Ascending aorta (tissue), 2 donors: ENCODE data around the gene SRP68. TPM values are rescaled to one million over a fixed set of nuclear protein-coding genes. Genes with fewer than 3 reads are reported as not detected.

Experiments
- DNase-seq, 2 donors: peaks; one replicate each; pipeline ENCODE4 v3.0.0-alpha.2; 2019; ENCODE audit warnings: low spot score in 2 of 2
- H3K27ac ChIP-seq, 2 donors: fragments of 200-600 bp; sonication (generic); one replicate each; pipeline ENCODE4 v1.5.1; 2016 to 2017; ENCODE audit warnings: mild to moderate bottlenecking in 1 of 2
- H3K27me3 ChIP-seq: fragments of 200-600 bp; sonication (generic); one replicate; pipeline ENCODE4 v1.5.1; 2017
- H3K36me3 ChIP-seq, 2 donors: fragments of 200-600 bp; sonication (generic); one replicate each; pipeline ENCODE4 v1.5.1; 2016
- H3K4me1 ChIP-seq, 2 donors: fragments of 200-600 bp; sonication (generic); one replicate each; pipeline ENCODE4 v1.5.1; 2016 to 2017; ENCODE audit warnings: mild to moderate bottlenecking in 1 of 2
- H3K4me3 ChIP-seq, 2 donors: fragments of 200-600 bp; sonication (generic); one replicate each; pipeline ENCODE4 v1.5.1; 2016 to 2017; ENCODE audit warnings: mild to moderate bottlenecking in 1 of 2
- H3K9me3 ChIP-seq, 2 donors: fragments of 200-600 bp; sonication (generic); one replicate each; pipeline ENCODE4 v1.5.1; 2016
- CTCF ChIP-seq, 3 experiments: fragments of 200-600 bp in 2 of 3; fragments of 450-650 bp in 1 of 3; sonication (generic) in 2 of 3; IDR thresholded peaks; one replicate each; pipeline ENCODE4 v1.5.1; 2016 to 2019; ENCODE audit warnings: antibody characterized with exemption in 3 of 3, mild to moderate bottlenecking in 1 of 3, moderate library complexity in 1 of 3
- intact Hi-C: fragments of 100-400 bp; cut with DNase I; formaldehyde crosslinking; loops from one replicate; pipeline ENCODE4 v1.15.1; 2023
- total RNA-seq: library from RNA; depleted of rRNA; stranded (reverse); fragments of >200 nt; gene quantifications from one replicate; pipeline ENCODE4 v1.1.0, GENCODE V29; 2016

The SRP68 gene
- total RNA-seq, 1 donor from 2014 or later = 15.6 TPM

- H3K4me1 ChIP-seq = no peaks in the 10 kb centered on the region
Measured at GRCh38 chr17:76111956-76112355, 39.6 kb upstream of the SRP68 start.

GRCh38 chr17:76107509-76107908 lies 35.2 kb upstream of the SRP68 start:
- no peak overlapping the region for H3K27ac ChIP-seq
- no peak for TF ChIP-seq CTCF (IDR thresholded peaks at IDR 0.05)
- no peak overlapping the region for H3K4me3 ChIP-seq
- no peak for DNase-seq
- H3K27me3 ChIP-seq = no peaks in the 10 kb centered on the region
- no peaks in the 10 kb centered on the region for H3K9me3 ChIP-seq
- peaks cover 0 to 2% of the 10 kb centered on the region in 2 donors for H3K4me1 ChIP-seq
- no peaks in the 10 kb centered on the region for H3K36me3 ChIP-seq
- intact Hi-C loops = no loop called here

More at GRCh38 chr17:76111956-76112355, 39.6 kb upstream of the SRP68 start:
- H3K4me3 ChIP-seq = no peak overlapping the region
- TF ChIP-seq CTCF (IDR thresholded peaks at IDR 0.05) = no peak
- intact Hi-C loops = no loop called here
- H3K36me3 ChIP-seq = no peaks in the 10 kb centered on the region
- no peaks in the 10 kb centered on the region for H3K9me3 ChIP-seq
- no peak for DNase-seq
- no peaks in the 10 kb centered on the region for H3K27me3 ChIP-seq
- no peak overlapping the region for H3K27ac ChIP-seq

- DNase-seq = no peak
- peaks cover 5 to 8% of the 10 kb centered on the region in 2 donors for H3K4me1 ChIP-seq
- H3K27me3 ChIP-seq = no peaks in the 10 kb centered on the region
- no peak overlapping the region for H3K27ac ChIP-seq
- intact Hi-C loops = no loop called here
- TF ChIP-seq CTCF (IDR thresholded peaks at IDR 0.05) = no peak
- H3K4me3 ChIP-seq = no peak overlapping the region
- peaks cover 0 to 2% of the 10 kb centered on the region in 2 donors for H3K36me3 ChIP-seq
- H3K9me3 ChIP-seq = no peaks in the 10 kb centered on the region
Measured at GRCh38 chr17:76106703-76107102, 34.4 kb upstream of the SRP68 start.

- no peak for DNase-seq
- Histone ChIP-seq H3K36me3 (peaks cover 9 to 19% of the 10 kb centered on the region in 2 donors), H3K27me3 (no peaks in the 10 kb centered on the region), H3K4me3 (no peak overlapping the region), H3K4me1 (peaks cover 5 to 8% of the 10 kb centered on the region in 2 donors), H3K9me3 (no peaks in the 10 kb centered on the region), H3K27ac (no peak overlapping the region)
- intact Hi-C loops = no loop called here
- TF ChIP-seq CTCF (IDR thresholded peaks at IDR 0.05) = no peak
Measured at GRCh38 chr17:76104896-76105231, 32.5 kb upstream of the SRP68 start.

- Histone ChIP-seq H3K36me3 (peaks cover 12 to 21% of the 10 kb centered on the region in 2 donors), H3K9me3 (no peaks in the 10 kb centered on the region), H3K27me3 (no peaks in the 10 kb centered on the region), H3K4me1 (peaks cover 5 to 8% of the 10 kb centered on the region in 2 donors), H3K4me3 (peak overlapping the region; percentile 57 to 87), H3K27ac (peak overlapping the region; percentile 76)
- DNase-seq = no peak
- intact Hi-C loops = no loop called here
- no peak for TF ChIP-seq CTCF (IDR thresholded peaks at IDR 0.05)
Measured at GRCh38 chr17:76104140-76104895, 32.0 kb upstream of the SRP68 start.
